ENCODE measurements around the gene DOCK2.

DNA sequence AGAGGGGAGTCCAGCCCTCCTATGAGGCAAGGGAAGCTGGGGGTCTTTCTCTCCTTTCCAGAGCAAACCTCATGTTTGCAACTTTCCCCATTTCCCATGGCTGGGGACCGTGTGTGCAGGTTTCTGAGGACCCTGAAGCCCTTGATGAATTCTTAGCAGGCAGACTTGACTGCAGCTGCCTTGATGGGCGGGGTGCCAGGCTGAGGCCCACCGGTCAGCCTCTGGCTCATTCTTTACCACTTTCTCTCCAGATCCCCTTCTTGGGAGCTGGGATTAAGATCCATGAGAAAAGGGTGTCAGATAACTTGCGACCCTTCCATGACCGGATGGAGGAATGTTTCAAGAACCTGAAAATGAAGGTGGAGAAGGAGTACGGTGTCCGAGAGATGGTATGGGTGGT lies 438.6 kb downstream of the DOCK2 start:
- no peak for TF ChIP-seq ZNF423 (CRISPR knock-in tag; IDR thresholded peaks at IDR 0.05)
- TF ChIP-seq, protein P1, sequence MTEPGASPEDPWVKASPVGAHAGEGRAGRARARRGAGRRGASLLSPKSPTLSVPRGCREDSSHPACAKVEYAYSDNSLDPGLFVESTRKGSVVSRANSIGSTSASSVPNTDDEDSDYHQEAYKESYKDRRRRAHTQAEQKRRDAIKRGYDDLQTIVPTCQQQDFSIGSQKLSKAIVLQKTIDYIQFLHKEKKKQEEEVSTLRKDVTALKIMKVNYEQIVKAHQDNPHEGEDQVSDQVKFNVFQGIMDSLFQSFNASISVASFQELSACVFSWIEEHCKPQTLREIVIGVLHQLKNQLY (CRISPR knock-in tag; IDR thresholded peaks at IDR 0.05): no peak

Data from WTC11 (cell line).